ENCODE results near the gene ANKRD49. TPM values are rescaled to one million over a fixed set of nuclear protein-coding genes. Genes with fewer than 3 reads are reported as not detected.

ANKRD49 gene
- total and polyA plus RNA-seq, 10 of the 15 experiments (the other 5 are each of a cell fraction or from before 2014, with no cell fraction given), result 19.2 to 46.6 (median 33.6) TPM

DNA sequence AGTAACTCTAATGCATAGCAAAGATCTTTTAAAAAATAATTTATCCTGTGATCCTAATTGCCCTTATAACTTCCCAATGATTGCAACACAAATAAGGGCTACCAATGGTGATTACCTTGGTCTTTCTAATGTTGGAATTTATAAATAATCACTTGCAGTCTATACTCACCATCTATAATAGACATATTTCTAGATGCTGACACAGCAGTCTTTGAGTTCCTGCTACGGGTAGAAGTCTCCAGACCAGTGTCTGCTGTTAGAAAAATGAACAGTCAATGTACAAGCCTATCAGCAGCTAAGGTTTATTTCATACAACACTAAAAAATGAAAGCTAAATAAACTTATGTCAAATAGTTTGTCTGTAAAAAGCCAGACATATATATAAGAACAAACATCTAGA lies 48.1 kb upstream of the ANKRD49 start (continued):
- TF ChIP-seq, protein P1, sequence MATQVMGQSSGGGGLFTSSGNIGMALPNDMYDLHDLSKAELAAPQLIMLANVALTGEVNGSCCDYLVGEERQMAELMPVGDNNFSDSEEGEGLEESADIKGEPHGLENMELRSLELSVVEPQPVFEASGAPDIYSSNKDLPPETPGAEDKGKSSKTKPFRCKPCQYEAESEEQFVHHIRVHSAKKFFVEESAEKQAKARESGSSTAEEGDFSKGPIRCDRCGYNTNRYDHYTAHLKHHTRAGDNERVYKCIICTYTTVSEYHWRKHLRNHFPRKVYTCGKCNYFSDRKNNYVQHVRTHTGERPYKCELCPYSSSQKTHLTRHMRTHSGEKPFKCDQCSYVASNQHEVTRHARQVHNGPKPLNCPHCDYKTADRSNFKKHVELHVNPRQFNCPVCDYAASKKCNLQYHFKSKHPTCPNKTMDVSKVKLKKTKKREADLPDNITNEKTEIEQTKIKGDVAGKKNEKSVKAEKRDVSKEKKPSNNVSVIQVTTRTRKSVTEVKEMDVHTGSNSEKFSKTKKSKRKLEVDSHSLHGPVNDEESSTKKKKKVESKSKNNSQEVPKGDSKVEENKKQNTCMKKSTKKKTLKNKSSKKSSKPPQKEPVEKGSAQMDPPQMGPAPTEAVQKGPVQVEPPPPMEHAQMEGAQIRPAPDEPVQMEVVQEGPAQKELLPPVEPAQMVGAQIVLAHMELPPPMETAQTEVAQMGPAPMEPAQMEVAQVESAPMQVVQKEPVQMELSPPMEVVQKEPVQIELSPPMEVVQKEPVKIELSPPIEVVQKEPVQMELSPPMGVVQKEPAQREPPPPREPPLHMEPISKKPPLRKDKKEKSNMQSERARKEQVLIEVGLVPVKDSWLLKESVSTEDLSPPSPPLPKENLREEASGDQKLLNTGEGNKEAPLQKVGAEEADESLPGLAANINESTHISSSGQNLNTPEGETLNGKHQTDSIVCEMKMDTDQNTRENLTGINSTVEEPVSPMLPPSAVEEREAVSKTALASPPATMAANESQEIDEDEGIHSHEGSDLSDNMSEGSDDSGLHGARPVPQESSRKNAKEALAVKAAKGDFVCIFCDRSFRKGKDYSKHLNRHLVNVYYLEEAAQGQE (IDR thresholded peaks at IDR 0.05; ENCODE audit: low read depth, low read length), result no peak
- TF ChIP-seq, protein P2, sequence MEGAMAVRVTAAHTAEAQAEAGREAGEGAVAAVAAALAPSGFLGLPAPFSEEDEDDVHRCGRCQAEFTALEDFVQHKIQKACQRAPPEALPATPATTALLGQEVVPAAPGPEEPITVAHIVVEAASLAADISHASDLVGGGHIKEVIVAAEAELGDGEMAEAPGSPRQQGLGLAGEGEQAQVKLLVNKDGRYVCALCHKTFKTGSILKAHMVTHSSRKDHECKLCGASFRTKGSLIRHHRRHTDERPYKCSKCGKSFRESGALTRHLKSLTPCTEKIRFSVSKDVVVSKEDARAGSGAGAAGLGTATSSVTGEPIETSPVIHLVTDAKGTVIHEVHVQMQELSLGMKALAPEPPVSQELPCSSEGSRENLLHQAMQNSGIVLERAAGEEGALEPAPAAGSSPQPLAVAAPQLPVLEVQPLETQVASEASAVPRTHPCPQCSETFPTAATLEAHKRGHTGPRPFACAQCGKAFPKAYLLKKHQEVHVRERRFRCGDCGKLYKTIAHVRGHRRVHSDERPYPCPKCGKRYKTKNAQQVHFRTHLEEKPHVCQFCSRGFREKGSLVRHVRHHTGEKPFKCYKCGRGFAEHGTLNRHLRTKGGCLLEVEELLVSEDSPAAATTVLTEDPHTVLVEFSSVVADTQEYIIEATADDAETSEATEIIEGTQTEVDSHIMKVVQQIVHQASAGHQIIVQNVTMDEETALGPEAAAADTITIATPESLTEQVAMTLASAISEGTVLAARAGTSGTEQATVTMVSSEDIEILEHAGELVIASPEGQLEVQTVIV (IDR thresholded peaks at IDR 0.05; ENCODE audit: borderline replicate concordance, partially characterized antibody), result no peak
- no peak for TF ChIP-seq RAD21 (IDR thresholded peaks at IDR 0.05; ENCODE audit: insufficient read depth, low read depth, low read length)
- TF ChIP-seq, protein P3, sequence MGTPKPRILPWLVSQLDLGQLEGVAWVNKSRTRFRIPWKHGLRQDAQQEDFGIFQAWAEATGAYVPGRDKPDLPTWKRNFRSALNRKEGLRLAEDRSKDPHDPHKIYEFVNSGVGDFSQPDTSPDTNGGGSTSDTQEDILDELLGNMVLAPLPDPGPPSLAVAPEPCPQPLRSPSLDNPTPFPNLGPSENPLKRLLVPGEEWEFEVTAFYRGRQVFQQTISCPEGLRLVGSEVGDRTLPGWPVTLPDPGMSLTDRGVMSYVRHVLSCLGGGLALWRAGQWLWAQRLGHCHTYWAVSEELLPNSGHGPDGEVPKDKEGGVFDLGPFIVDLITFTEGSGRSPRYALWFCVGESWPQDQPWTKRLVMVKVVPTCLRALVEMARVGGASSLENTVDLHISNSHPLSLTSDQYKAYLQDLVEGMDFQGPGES (IDR thresholded peaks at IDR 0.05), result no peak

DNA sequence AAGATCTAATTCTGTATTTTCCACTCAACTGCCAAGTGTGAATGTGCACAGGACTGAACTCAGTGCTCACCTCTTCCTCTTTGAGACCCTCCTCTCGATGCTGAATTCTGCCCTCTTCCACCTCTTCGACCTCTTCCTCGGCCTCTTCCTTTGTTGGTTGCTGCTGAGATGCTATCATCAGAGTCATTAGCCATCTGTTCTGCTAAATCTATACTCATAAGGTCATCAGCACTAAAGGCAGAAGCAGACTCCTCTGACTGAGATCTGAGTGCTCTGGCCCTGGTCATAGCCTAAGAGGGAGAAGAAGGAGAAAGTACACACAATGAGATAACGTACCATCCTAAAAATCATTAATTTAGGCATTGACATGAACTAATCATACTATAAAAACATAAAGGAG lies 46.6 kb upstream of the ANKRD49 start:
- POLR2A ChIA-PET, result no interaction called here
- Histone ChIP-seq H3K79me2 (ENCODE audit: control insufficient read depth, insufficient read depth, low read length) (no peaks in the 10 kb centered on the region), H3K4me3 (no peak overlapping the region), H3K27me3 (replicated peaks in 1 of 2; ENCODE audit: control insufficient read depth in 2 of 2, insufficient read depth in 2 of 2, low read length in 1 of 2) (no peaks in the 10 kb centered on the region), H3K36me3 (ENCODE audit: control insufficient read depth in 2 of 2, insufficient read depth in 2 of 2, low read length in 1 of 2) (no peaks in the 10 kb centered on the region; a peak in 2 of 4 replicates), H2AFZ (ENCODE audit: control insufficient read depth, low read depth, low read length) (no peak overlapping the region), H3K27ac (ENCODE audit: control insufficient read depth, insufficient read depth) (no peak overlapping the region), H3K9me3 (replicated peaks; ENCODE audit: control insufficient read depth, insufficient read depth, low read length) (no peaks in the 10 kb centered on the region), H3K4me1 (ENCODE audit: control insufficient read depth, insufficient read depth, low read length) (no peaks in the 10 kb centered on the region), H4K20me1 (ENCODE audit: control insufficient read depth, insufficient read depth) (no peaks in the 10 kb centered on the region), H3K4me2 (ENCODE audit: control insufficient read depth, insufficient read depth) (no peak overlapping the region), H3K9ac (ENCODE audit: control insufficient read depth, insufficient read depth, low read length) (no peak overlapping the region)
- BruUV-seq (replicated peaks), result no TSS peak
- FAIRE-seq (no peak), ATAC-seq (no peak), DNase-seq (ENCODE audit: low read depth, low spot score) (no peak)
- in situ Hi-C loops (cut with MboI) (no loop called here), intact Hi-C loops (cut with micrococcal nuclease; ENCODE audit: unreplicated experiment) (no loop called here)
- CTCF ChIA-PET, result no interaction called here
- WGBS (ENCODE audit: insufficient coverage, insufficient replicate concordance, low lambda C conversion rate, missing lambda C conversion rate), result 95% methylated on average over 4 of the region's 4 CpGs
- RAD21 ChIA-PET (ENCODE audit: unreplicated experiment), result no interaction called here
- SMC1A ChIA-PET (ENCODE audit: uncharacterized antibody, unreplicated experiment), result interaction anchor here (2.0 kb wide), 1 partner anchor 27 kb away, joined by 4 read pairs; no protein-coding TSS in a partner anchor
- no peak for TF ChIP-seq IRF4 (IDR thresholded peaks at IDR 0.05; ENCODE audit: low read depth, low read length)
- TF ChIP-seq, protein P4, sequence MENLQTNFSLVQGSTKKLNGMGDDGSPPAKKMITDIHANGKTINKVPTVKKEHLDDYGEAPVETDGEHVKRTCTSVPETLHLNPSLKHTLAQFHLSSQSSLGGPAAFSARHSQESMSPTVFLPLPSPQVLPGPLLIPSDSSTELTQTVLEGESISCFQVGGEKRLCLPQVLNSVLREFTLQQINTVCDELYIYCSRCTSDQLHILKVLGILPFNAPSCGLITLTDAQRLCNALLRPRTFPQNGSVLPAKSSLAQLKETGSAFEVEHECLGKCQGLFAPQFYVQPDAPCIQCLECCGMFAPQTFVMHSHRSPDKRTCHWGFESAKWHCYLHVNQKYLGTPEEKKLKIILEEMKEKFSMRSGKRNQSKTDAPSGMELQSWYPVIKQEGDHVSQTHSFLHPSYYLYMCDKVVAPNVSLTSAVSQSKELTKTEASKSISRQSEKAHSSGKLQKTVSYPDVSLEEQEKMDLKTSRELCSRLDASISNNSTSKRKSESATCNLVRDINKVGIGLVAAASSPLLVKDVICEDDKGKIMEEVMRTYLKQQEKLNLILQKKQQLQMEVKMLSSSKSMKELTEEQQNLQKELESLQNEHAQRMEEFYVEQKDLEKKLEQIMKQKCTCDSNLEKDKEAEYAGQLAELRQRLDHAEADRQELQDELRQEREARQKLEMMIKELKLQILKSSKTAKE (IDR thresholded peaks at IDR 0.05; ENCODE audit: low read depth, poor library complexity, severe bottlenecking), result no peak
- no peak for TF ChIP-seq FOXK2 (IDR thresholded peaks at IDR 0.05)
- TF ChIP-seq ZNF384 (IDR thresholded peaks at IDR 0.05; ENCODE audit: borderline replicate concordance, low read depth, low read length), result no peak
- TF ChIP-seq, protein P5, sequence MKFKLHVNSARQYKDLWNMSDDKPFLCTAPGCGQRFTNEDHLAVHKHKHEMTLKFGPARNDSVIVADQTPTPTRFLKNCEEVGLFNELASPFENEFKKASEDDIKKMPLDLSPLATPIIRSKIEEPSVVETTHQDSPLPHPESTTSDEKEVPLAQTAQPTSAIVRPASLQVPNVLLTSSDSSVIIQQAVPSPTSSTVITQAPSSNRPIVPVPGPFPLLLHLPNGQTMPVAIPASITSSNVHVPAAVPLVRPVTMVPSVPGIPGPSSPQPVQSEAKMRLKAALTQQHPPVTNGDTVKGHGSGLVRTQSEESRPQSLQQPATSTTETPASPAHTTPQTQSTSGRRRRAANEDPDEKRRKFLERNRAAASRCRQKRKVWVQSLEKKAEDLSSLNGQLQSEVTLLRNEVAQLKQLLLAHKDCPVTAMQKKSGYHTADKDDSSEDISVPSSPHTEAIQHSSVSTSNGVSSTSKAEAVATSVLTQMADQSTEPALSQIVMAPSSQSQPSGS (IDR thresholded peaks at IDR 0.05; ENCODE audit: low read length), result no peak
- TF ChIP-seq KDM1A (IDR thresholded peaks at IDR 0.05; ENCODE audit: borderline replicate concordance), result no peak
- TF ChIP-seq CREB1 (IDR thresholded peaks at IDR 0.05; ENCODE audit: low read depth), result no peak

Measured in GM12878 (cell line).